Measurements from ENCODE around the gene PDZD2. TPM values are rescaled to one million over a fixed set of nuclear protein-coding genes. Genes with fewer than 3 reads are reported as not detected.

PDZD2 gene
- total and polyA plus RNA-seq, 2 experiments from 2014 or later: 0.21 TPM; not detected in 1

DNA sequence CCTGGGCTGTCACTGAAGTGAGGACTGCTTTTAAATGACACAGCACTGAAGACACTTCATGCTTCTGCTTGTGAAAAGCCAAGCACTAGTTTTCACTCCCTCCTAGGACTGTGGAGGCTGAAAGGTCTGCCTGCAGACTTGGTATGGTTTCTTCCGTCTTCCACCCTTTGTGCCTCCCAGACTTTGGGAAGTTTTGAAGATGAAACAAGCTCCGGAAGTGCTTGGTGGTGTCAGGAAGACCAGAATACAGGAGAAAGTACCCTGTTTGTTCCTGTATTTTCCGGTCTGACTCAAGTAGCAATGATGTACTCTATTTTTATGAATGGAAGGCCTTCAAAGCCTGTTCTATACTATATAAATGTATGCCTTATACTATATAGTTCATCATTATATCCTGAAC lies 222.7 kb downstream of the PDZD2 start:
- H3K27ac ChIP-seq: no peak overlapping the region
- no peaks in the 10 kb centered on the region for H3F3A ChIP-seq (ENCODE audit: insufficient read depth)
- in situ Hi-C loops (cut with MboI): no loop called here
- no peaks in the 10 kb centered on the region for H3K9me2 ChIP-seq (ENCODE audit: insufficient read depth)
- TF ChIP-seq EZH2phosphoT487 (IDR thresholded peaks at IDR 0.05; ENCODE audit: insufficient read depth, low read depth): no peak
- TF ChIP-seq EZH2 (IDR thresholded peaks at IDR 0.05; ENCODE audit: insufficient read depth, poor library complexity, severe bottlenecking): no peak
- H3K4me2 ChIP-seq (ENCODE audit: unreplicated experiment): no peak overlapping the region
- no peak overlapping the region for H3K4me3 ChIP-seq
- no peaks in the 10 kb centered on the region for H3K79me2 ChIP-seq (ENCODE audit: insufficient read depth)
- no peaks in the 10 kb centered on the region for H3K36me3 ChIP-seq (ENCODE audit: low read depth)
- no peaks in the 10 kb centered on the region for H3K9me3 ChIP-seq (ENCODE audit: low read depth)
- H2AFZ ChIP-seq: no peak overlapping the region
- DNase-seq: no peak
- H4K20me1 ChIP-seq (ENCODE audit: insufficient read depth): no peaks in the 10 kb centered on the region
- 51 to 53% methylated on average over 3 of the region's 3 CpGs for WGBS, 2 experiments (ENCODE audit: low coverage in 1 of 2, low lambda C conversion rate in 2 of 2, missing lambda C conversion rate in 2 of 2)
- peaks cover 20% of the 10 kb centered on the region for H3K27me3 ChIP-seq (replicated peaks; ENCODE audit: insufficient read depth)
- H3K4me1 ChIP-seq (ENCODE audit: insufficient read depth): no peaks in the 10 kb centered on the region
- no peak overlapping the region for H3K9ac ChIP-seq

DNA sequence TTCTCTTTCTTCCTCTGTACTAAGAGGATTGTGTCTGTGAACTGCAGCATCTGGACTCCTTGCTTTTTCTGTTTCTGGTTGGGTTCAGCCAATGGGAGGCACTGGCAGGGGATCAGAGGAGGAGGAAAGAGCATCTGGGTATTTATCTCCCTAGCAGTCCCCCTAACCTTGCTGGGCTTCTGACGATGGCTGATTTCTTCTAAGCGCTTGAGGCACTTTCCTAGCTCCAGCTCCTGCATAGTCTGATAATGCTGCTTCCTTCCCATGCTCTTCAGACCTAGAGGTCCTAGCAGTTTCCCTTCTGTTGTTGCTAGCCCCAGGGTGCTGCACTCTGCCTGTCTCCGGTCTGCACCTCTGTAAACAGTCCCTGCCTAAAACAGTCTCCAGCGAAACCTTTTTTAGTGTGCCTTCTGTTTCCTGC lies 225.1 kb downstream of the PDZD2 start:
- H3K27ac ChIP-seq: no peak overlapping the region
- H3K9me3 ChIP-seq (ENCODE audit: low read depth): no peaks in the 10 kb centered on the region
- no peak overlapping the region for H3K9ac ChIP-seq
- H3F3A ChIP-seq (ENCODE audit: insufficient read depth): no peaks in the 10 kb centered on the region
- H3K4me3 ChIP-seq: no peak overlapping the region
- H3K4me1 ChIP-seq (ENCODE audit: insufficient read depth): no peaks in the 10 kb centered on the region
- in situ Hi-C loops (cut with MboI): no loop called here
- no peak overlapping the region for H3K4me2 ChIP-seq (ENCODE audit: unreplicated experiment)
- H4K20me1 ChIP-seq (ENCODE audit: insufficient read depth): no peaks in the 10 kb centered on the region
- TF ChIP-seq EZH2phosphoT487 (IDR thresholded peaks at IDR 0.05; ENCODE audit: insufficient read depth, low read depth) (no peak), EZH2 (IDR thresholded peaks at IDR 0.05; ENCODE audit: insufficient read depth, poor library complexity, severe bottlenecking) (no peak)
- no peak for DNase-seq
- no peak overlapping the region for H2AFZ ChIP-seq
- no peaks in the 10 kb centered on the region for H3K36me3 ChIP-seq (ENCODE audit: low read depth)
- WGBS, 2 experiments (ENCODE audit: low coverage in 1 of 2, low lambda C conversion rate in 2 of 2, missing lambda C conversion rate in 2 of 2): 58 to 64% methylated on average over 4 of the region's 4 CpGs
- no peaks in the 10 kb centered on the region for H3K9me2 ChIP-seq (ENCODE audit: insufficient read depth)
- no peaks in the 10 kb centered on the region for H3K79me2 ChIP-seq (ENCODE audit: insufficient read depth)
- H3K27me3 ChIP-seq (replicated peaks; ENCODE audit: insufficient read depth): peaks cover 16% of the 10 kb centered on the region; the same call in 1 of the 2 replicates

DNA sequence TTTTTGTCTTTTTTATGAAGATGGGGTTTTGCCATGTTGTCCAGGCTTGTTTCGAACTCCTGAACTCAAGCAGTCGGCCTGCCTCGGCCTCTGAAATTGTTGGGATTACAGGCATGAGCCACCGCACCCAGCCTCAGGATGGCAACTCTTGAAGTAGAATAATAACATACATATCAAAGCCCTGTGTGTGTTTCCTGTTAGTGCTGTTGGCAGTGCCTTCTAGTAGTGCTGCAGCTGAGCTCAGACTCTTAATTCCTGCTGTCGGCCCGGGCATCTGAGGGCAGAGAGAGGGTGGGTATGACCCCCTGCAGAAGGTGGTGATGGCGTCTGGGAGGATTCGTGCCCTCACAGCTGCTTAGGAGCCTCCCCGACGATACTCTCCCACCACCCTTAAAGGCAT lies 227.2 kb downstream of the PDZD2 start:
- peaks cover 16% of the 10 kb centered on the region; the same call in 1 of the 2 replicates for H3K27me3 ChIP-seq (replicated peaks; ENCODE audit: insufficient read depth)
- no peak for DNase-seq
- H3K9ac ChIP-seq: no peak overlapping the region
- no peaks in the 10 kb centered on the region for H3F3A ChIP-seq (ENCODE audit: insufficient read depth)
- H3K4me1 ChIP-seq (ENCODE audit: insufficient read depth): no peaks in the 10 kb centered on the region
- no peak overlapping the region for H3K4me2 ChIP-seq (ENCODE audit: unreplicated experiment)
- H2AFZ ChIP-seq: no peak overlapping the region
- H3K9me2 ChIP-seq (ENCODE audit: insufficient read depth): no peaks in the 10 kb centered on the region
- H3K4me3 ChIP-seq: no peak overlapping the region
- TF ChIP-seq EZH2phosphoT487 (IDR thresholded peaks at IDR 0.05; ENCODE audit: insufficient read depth, low read depth) (no peak), EZH2 (IDR thresholded peaks at IDR 0.05; ENCODE audit: insufficient read depth, poor library complexity, severe bottlenecking) (no peak)
- no peaks in the 10 kb centered on the region for H3K36me3 ChIP-seq (ENCODE audit: low read depth)
- 15 to 33% methylated on average over 10 of the region's 10 CpGs for WGBS, 2 experiments (ENCODE audit: low coverage in 1 of 2, low lambda C conversion rate in 2 of 2, missing lambda C conversion rate in 2 of 2)
- no peaks in the 10 kb centered on the region for H4K20me1 ChIP-seq (ENCODE audit: insufficient read depth)
- H3K79me2 ChIP-seq (ENCODE audit: insufficient read depth): no peaks in the 10 kb centered on the region
- H3K9me3 ChIP-seq (ENCODE audit: low read depth): no peaks in the 10 kb centered on the region
- in situ Hi-C loops (cut with MboI): no loop called here
- H3K27ac ChIP-seq: no peak overlapping the region

DNA sequence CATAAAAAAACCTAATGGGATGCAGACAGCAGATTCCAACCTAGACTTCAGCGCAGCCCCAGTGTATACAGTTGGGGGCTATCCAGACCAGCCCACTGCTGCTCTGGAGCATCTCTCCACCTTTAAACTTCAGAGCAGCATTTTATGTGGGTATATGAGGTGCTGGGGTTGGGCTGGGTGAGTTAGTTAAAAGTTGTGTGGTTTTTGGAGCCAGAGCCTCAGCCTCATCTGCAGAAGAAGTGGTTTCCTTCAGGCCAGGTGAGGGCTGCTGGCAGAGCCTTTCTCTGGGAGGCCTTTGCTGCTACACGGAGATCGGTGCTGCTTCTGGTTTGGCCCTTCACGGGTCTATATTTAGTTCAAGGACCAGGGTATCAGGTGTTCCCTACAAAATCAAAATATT lies 228.3 kb downstream of the PDZD2 start:
- DNase-seq: no peak
- Histone ChIP-seq H3K79me2 (ENCODE audit: insufficient read depth) (no peaks in the 10 kb centered on the region), H3F3A (ENCODE audit: insufficient read depth) (no peaks in the 10 kb centered on the region), H3K9me3 (ENCODE audit: low read depth) (no peaks in the 10 kb centered on the region), H3K4me3 (no peak overlapping the region), H3K36me3 (ENCODE audit: low read depth) (no peaks in the 10 kb centered on the region), H4K20me1 (ENCODE audit: insufficient read depth) (no peaks in the 10 kb centered on the region), H3K9me2 (ENCODE audit: insufficient read depth) (no peaks in the 10 kb centered on the region), H3K4me1 (ENCODE audit: insufficient read depth) (no peaks in the 10 kb centered on the region), H3K9ac (no peak overlapping the region), H3K27me3 (replicated peaks; ENCODE audit: insufficient read depth) (peaks cover 16% of the 10 kb centered on the region; the same call in 1 of the 2 replicates), H3K4me2 (ENCODE audit: unreplicated experiment) (no peak overlapping the region), H3K27ac (no peak overlapping the region), H2AFZ (no peak overlapping the region)
- TF ChIP-seq EZH2 (IDR thresholded peaks at IDR 0.05; ENCODE audit: insufficient read depth, poor library complexity, severe bottlenecking) (no peak), EZH2phosphoT487 (IDR thresholded peaks at IDR 0.05; ENCODE audit: insufficient read depth, low read depth) (no peak)
- WGBS, 2 experiments (ENCODE audit: low coverage in 1 of 2, low lambda C conversion rate in 2 of 2, missing lambda C conversion rate in 2 of 2): 66 to 69% methylated on average over 4 of the region's 4 CpGs
- in situ Hi-C loops (cut with MboI): no loop called here

DNA sequence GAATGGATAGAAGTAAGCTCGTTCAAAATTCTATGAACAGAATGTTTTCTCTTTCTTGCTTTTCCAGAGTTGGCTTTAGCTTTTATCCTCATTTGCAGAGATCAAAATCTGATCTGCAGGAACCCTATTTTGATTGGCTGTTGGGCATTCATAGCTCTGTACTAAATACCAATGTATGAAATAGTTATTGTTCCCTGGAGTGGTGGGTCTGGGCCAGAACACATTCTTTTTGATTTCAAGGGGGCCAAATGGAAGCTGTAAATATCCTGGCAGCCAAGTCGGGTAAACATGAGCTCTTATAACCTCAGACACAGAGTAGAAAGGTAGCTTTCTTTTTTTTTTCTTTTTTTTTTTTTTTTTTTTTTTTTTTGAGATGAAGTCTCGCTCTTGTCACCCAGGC lies 241.5 kb downstream of the PDZD2 start:
- TF ChIP-seq EZH2 (IDR thresholded peaks at IDR 0.05; ENCODE audit: insufficient read depth, poor library complexity, severe bottlenecking) (no peak), EZH2phosphoT487 (IDR thresholded peaks at IDR 0.05; ENCODE audit: insufficient read depth, low read depth) (no peak)
- H3F3A ChIP-seq (ENCODE audit: insufficient read depth): no peaks in the 10 kb centered on the region
- in situ Hi-C loops (cut with MboI): no loop called here

More for the DNA sequence above, 241.5 kb downstream of the PDZD2 start:
- H3K4me2 ChIP-seq (ENCODE audit: unreplicated experiment): no peak overlapping the region
- no peaks in the 10 kb centered on the region; the same call in 1 of the 2 replicates for H3K27me3 ChIP-seq (replicated peaks; ENCODE audit: insufficient read depth)
- H4K20me1 ChIP-seq (ENCODE audit: insufficient read depth): no peaks in the 10 kb centered on the region
- no peaks in the 10 kb centered on the region for H3K9me3 ChIP-seq (ENCODE audit: low read depth)
- no peaks in the 10 kb centered on the region for H3K9me2 ChIP-seq (ENCODE audit: insufficient read depth)
- 61% methylated on average over 2 to 3 of the region's 3 CpGs for WGBS, 2 experiments (ENCODE audit: low coverage in 1 of 2, low lambda C conversion rate in 2 of 2, missing lambda C conversion rate in 2 of 2)
- H3K4me1 ChIP-seq (ENCODE audit: insufficient read depth): no peaks in the 10 kb centered on the region
- H3K9ac ChIP-seq: no peak overlapping the region
- DNase-seq: no peak
- H3K4me3 ChIP-seq: no peak overlapping the region
- H3K79me2 ChIP-seq (ENCODE audit: insufficient read depth): no peaks in the 10 kb centered on the region
- H3K27ac ChIP-seq: no peak overlapping the region
- H2AFZ ChIP-seq: no peak overlapping the region
- H3K36me3 ChIP-seq (ENCODE audit: low read depth): no peaks in the 10 kb centered on the region
